ENCODE results near the gene ZNF473.

Gene ZNF473

DNA sequence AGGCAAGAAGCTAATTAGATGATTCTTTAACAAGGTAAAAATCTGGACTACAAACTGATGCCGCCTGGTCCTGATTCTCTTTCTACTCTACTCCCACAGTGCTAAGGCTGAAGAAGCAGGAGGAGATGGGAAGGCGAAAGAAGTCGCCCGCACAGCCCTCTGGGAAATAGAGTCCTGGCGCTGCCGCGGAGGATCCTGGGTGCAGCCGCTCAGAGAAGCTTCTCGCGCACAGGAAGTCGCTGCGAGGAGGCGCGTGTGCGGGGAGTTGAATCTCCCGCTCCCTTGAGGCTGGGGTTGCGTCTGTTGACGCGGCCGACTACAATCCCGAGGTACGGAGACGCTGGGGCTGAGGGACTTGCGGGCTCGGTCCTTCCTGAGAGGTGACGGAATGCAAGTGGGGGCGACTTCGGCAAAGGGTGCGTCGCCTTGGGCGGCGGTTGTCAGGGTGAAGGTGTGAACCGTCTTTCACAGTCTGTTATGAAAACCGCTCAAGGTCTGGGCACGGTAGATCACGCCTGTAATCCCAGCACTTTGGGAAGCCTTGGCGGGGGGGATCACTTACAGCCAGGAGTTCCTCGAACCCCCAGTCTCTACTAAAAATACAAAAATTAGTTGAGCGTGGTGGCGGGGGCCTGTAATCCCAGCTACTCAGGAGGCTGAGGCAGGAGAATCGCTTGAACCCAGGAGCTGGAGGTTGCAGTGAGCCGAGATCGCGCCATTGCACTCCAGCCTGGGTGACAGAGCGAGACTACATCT, at the start of gene ZNF473:
Gene ZNF473 (plus strand): TSS at position 212 of the 756 bp plus-strand sequence. CDS start 5,078 bp downstream, outside the sequence.
- H3K4me1 ChIP-seq (ENCODE audit: control insufficient read depth, insufficient read depth, low read length): no peaks in the 10 kb centered on the region

GRCh38 chr19:49976496-49976895, 49.3 kb upstream of the ZNF473 start:
- H3K27me3 ChIP-seq (ENCODE audit: control insufficient read depth, insufficient read depth, low read length): no peaks in the 10 kb centered on the region
- H3K9me3 ChIP-seq (ENCODE audit: control insufficient read depth, insufficient read depth, low read depth, low read length): no peaks in the 10 kb centered on the region
- no peak overlapping the region for H3K27ac ChIP-seq (ENCODE audit: low read depth, low read length)
- H3K4me1 ChIP-seq (ENCODE audit: control insufficient read depth, insufficient read depth, low read length): no peaks in the 10 kb centered on the region
- peaks cover 8% of the 10 kb centered on the region for H3K36me3 ChIP-seq (ENCODE audit: control insufficient read depth, insufficient read depth, low read length)
- no peak overlapping the region for H3K4me3 ChIP-seq (ENCODE audit: low read depth, low read length)
- H3K9ac ChIP-seq (ENCODE audit: low read length): no peak overlapping the region

More for the DNA sequence above, at the start of gene ZNF473:
- Histone ChIP-seq H3K27ac (ENCODE audit: low read depth, low read length) (peak within 1 kb of the TSS; percentile 31; the same call in 1 of the 2 replicates), H3K36me3 (ENCODE audit: control insufficient read depth, insufficient read depth, low read length) (peaks cover 12% of the 10 kb centered on the region), H3K9ac (ENCODE audit: low read length) (peak within 1 kb of the TSS; percentile 70), H3K9me3 (ENCODE audit: control insufficient read depth, insufficient read depth, low read depth, low read length) (no peaks in the 10 kb centered on the region), H3K4me3 (ENCODE audit: low read depth, low read length) (peak within 1 kb of the TSS; percentile 87), H3K27me3 (ENCODE audit: control insufficient read depth, insufficient read depth, low read length) (no peaks in the 10 kb centered on the region)

DNA sequence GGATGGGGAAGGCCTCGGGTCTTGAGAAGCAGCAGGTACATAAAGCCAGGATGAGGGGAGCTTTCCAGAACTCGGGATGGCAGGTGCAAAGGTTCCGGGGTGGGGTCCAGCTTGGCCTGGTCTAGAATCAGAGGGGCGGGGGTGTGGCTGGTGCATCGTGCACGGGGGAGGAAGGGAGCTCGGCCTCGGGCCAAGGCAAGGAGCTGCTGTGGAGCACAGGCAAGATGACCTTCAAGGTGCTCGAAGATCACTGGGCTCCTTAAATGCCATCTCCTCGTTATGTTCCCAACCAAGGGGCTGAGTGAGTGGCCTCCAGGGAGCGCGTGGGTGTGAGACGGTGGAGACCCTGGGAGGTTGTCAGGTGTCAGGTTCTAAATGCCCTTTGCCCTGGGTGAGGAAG, 48.7 kb upstream of the ZNF473 start:
- no peaks in the 10 kb centered on the region for H3K9me3 ChIP-seq (ENCODE audit: control insufficient read depth, insufficient read depth, low read depth, low read length)
- no peak overlapping the region for H3K4me3 ChIP-seq (ENCODE audit: low read depth, low read length)
- no peak overlapping the region for H3K9ac ChIP-seq (ENCODE audit: low read length)
- no peaks in the 10 kb centered on the region for H3K27me3 ChIP-seq (ENCODE audit: control insufficient read depth, insufficient read depth, low read length)
- no peak overlapping the region for H3K27ac ChIP-seq (ENCODE audit: low read depth, low read length)
- peaks cover 10% of the 10 kb centered on the region for H3K36me3 ChIP-seq (ENCODE audit: control insufficient read depth, insufficient read depth, low read length)
- no peaks in the 10 kb centered on the region for H3K4me1 ChIP-seq (ENCODE audit: control insufficient read depth, insufficient read depth, low read length)

- Histone ChIP-seq H3K9ac (ENCODE audit: low read length) (no peak overlapping the region), H3K4me3 (ENCODE audit: low read depth, low read length) (no peak overlapping the region), H3K27me3 (ENCODE audit: control insufficient read depth, insufficient read depth, low read length) (no peaks in the 10 kb centered on the region), H3K27ac (ENCODE audit: low read depth, low read length) (no peak overlapping the region), H3K36me3 (ENCODE audit: control insufficient read depth, insufficient read depth, low read length) (peaks cover 10% of the 10 kb centered on the region), H3K9me3 (ENCODE audit: control insufficient read depth, insufficient read depth, low read depth, low read length) (no peaks in the 10 kb centered on the region), H3K4me1 (ENCODE audit: control insufficient read depth, insufficient read depth, low read length) (no peaks in the 10 kb centered on the region)
These were observed 47.9 kb upstream of the ZNF473 start for GRCh38 chr19:49977881-49978280.

DNA sequence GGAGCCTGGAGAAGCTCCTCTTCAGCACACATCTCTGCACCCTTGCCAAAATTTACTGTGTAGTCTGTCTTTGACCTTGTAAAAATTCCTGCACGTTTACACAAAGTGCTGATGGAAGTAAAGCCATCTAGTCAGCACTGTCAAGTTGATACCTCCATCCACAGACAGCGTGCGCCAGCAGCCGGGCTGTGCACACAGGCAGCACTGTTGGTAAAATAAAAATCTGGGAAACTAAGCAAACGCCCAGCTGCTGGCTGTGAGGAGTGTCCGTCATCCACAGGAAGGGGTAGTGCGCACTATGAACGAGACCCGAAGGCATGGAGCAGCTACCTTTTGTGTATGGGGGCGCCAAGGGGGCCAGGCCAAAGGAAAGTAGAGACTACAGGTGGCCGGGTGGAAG, 47.5 kb upstream of the ZNF473 start:
- Histone ChIP-seq H3K4me3 (ENCODE audit: low read depth, low read length) (no peak overlapping the region), H3K9me3 (ENCODE audit: control insufficient read depth, insufficient read depth, low read depth, low read length) (no peaks in the 10 kb centered on the region), H3K27me3 (ENCODE audit: control insufficient read depth, insufficient read depth, low read length) (no peaks in the 10 kb centered on the region), H3K9ac (ENCODE audit: low read length) (no peak overlapping the region), H3K36me3 (ENCODE audit: control insufficient read depth, insufficient read depth, low read length) (peaks cover 10% of the 10 kb centered on the region), H3K4me1 (ENCODE audit: control insufficient read depth, insufficient read depth, low read length) (no peaks in the 10 kb centered on the region), H3K27ac (ENCODE audit: low read depth, low read length) (no peak overlapping the region)

- no peak overlapping the region for H3K4me3 ChIP-seq (ENCODE audit: low read depth, low read length)
- no peaks in the 10 kb centered on the region for H3K9me3 ChIP-seq (ENCODE audit: control insufficient read depth, insufficient read depth, low read depth, low read length)
- peaks cover 7% of the 10 kb centered on the region; the same call in 1 of the 2 replicates for H3K36me3 ChIP-seq (ENCODE audit: control insufficient read depth, insufficient read depth, low read length)
- H3K9ac ChIP-seq (ENCODE audit: low read length): no peak overlapping the region
- H3K27me3 ChIP-seq (ENCODE audit: control insufficient read depth, insufficient read depth, low read length): no peaks in the 10 kb centered on the region
- H3K4me1 ChIP-seq (ENCODE audit: control insufficient read depth, insufficient read depth, low read length): no peaks in the 10 kb centered on the region
- no peak overlapping the region for H3K27ac ChIP-seq (ENCODE audit: low read depth, low read length)
These were observed 43.9 kb upstream of the ZNF473 start for GRCh38 chr19:49981603-49982593.

DNA sequence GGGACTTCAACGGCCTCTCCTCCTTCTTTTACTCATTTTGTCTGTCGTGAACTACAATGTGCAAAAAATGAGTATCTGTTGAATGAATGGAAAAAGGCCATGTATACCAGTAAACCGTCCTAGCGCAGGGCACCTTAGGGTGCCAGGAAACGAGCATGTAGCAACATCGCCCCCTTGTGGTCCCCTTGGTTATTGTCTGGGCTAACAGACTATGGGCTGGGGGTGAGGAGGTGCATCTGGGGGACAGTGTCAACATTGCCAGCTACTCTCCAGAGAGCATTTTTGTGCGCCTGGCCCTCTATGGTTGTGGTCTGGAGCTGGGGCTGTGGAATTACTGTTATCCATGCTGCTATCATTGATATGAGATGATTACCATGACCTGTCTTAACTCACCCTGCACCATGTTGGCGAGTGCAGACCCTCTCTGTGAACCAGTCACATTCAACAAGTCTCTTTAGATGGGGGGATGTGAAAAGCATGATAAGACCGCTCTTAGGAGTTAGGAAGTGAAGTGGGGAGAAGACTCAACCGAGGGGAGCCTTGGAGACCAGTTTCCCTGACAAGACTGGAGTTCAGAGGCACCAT, 42.1 kb upstream of the ZNF473 start:
- H3K27ac ChIP-seq (ENCODE audit: low read depth, low read length): no peak overlapping the region
- peaks cover 2% of the 10 kb centered on the region; the same call in 1 of the 2 replicates for H3K36me3 ChIP-seq (ENCODE audit: control insufficient read depth, insufficient read depth, low read length)
- H3K9me3 ChIP-seq (ENCODE audit: control insufficient read depth, insufficient read depth, low read depth, low read length): no peaks in the 10 kb centered on the region
- H3K4me1 ChIP-seq (ENCODE audit: control insufficient read depth, insufficient read depth, low read length): no peaks in the 10 kb centered on the region
- H3K4me3 ChIP-seq (ENCODE audit: low read depth, low read length): no peak overlapping the region
- no peak overlapping the region for H3K9ac ChIP-seq (ENCODE audit: low read length)
- H3K27me3 ChIP-seq (ENCODE audit: control insufficient read depth, insufficient read depth, low read length): no peaks in the 10 kb centered on the region

GRCh38 chr19:49984491-49984890, 41.3 kb upstream of the ZNF473 start:
- Histone ChIP-seq H3K27ac (ENCODE audit: low read depth, low read length) (no peak overlapping the region), H3K9me3 (ENCODE audit: control insufficient read depth, insufficient read depth, low read depth, low read length) (no peaks in the 10 kb centered on the region), H3K27me3 (ENCODE audit: control insufficient read depth, insufficient read depth, low read length) (no peaks in the 10 kb centered on the region), H3K36me3 (ENCODE audit: control insufficient read depth, insufficient read depth, low read length) (peaks cover 2% of the 10 kb centered on the region; the same call in 1 of the 2 replicates), H3K4me3 (ENCODE audit: low read depth, low read length) (no peak overlapping the region), H3K9ac (ENCODE audit: low read length) (no peak overlapping the region), H3K4me1 (ENCODE audit: control insufficient read depth, insufficient read depth, low read length) (no peaks in the 10 kb centered on the region)

- no peak overlapping the region for H3K4me3 ChIP-seq (ENCODE audit: low read depth, low read length)
- H3K9ac ChIP-seq (ENCODE audit: low read length): no peak overlapping the region
- no peaks in the 10 kb centered on the region for H3K9me3 ChIP-seq (ENCODE audit: control insufficient read depth, insufficient read depth, low read depth, low read length)
- no peak overlapping the region for H3K27ac ChIP-seq (ENCODE audit: low read depth, low read length)
- no peaks in the 10 kb centered on the region for H3K4me1 ChIP-seq (ENCODE audit: control insufficient read depth, insufficient read depth, low read length)
- no peaks in the 10 kb centered on the region for H3K27me3 ChIP-seq (ENCODE audit: control insufficient read depth, insufficient read depth, low read length)
- peaks cover 3% of the 10 kb centered on the region for H3K36me3 ChIP-seq (ENCODE audit: control insufficient read depth, insufficient read depth, low read length)
These were observed 39.9 kb upstream of the ZNF473 start for GRCh38 chr19:49985871-49986270.

DNA sequence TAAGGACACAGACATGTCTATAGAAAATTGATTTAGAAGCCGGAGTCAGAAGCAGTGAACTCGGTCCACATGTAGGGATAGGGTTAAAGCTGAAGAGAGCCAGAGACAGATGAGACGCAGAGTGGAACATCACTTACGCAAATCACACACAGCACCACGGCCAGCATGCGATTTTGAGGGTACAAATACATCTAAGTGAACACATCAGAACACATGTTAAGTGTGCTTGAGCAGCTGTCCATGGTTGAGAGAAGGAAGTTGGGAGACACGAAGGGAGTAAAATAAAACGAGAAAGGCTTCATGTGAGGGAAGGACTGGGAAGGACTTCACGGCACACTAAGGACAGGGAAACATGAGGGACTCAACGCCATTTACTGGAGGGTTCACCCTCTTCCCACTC, 39.5 kb upstream of the ZNF473 start:
- no peak overlapping the region for H3K27ac ChIP-seq (ENCODE audit: low read depth, low read length)
- no peak overlapping the region for H3K9ac ChIP-seq (ENCODE audit: low read length)
- H3K36me3 ChIP-seq (ENCODE audit: control insufficient read depth, insufficient read depth, low read length): peaks cover 8% of the 10 kb centered on the region
- no peak overlapping the region for H3K4me3 ChIP-seq (ENCODE audit: low read depth, low read length)
- no peaks in the 10 kb centered on the region for H3K27me3 ChIP-seq (ENCODE audit: control insufficient read depth, insufficient read depth, low read length)
- H3K4me1 ChIP-seq (ENCODE audit: control insufficient read depth, insufficient read depth, low read length): no peaks in the 10 kb centered on the region
- no peaks in the 10 kb centered on the region for H3K9me3 ChIP-seq (ENCODE audit: control insufficient read depth, insufficient read depth, low read depth, low read length)

All from HUES6 (cell line).